HCT116 (cell line): ENCODE measurements around the gene ATP6V1B1. TPM values are rescaled to one million over a fixed set of nuclear protein-coding genes. Genes with fewer than 3 reads are reported as not detected.
A peak's percentile ranks its signal among the peaks of the same experiment; 100 is the strongest.

ENCODE experiments used
- ATAC-seq: fragments of 200-7000 bp; cut with Tn5 transposase; 2 replicates; pipeline ENCODE4 v1.9.1; 2020; ENCODE audit warnings: mild to moderate bottlenecking, moderate library complexity
- BruUV-seq: library from RNA; stranded (reverse); fragments of 400-500 nt; replicated peaks from 2 replicates; lab custom pipeline; 2021; lab: Mats Ljungman, UMichigan
- CTCF ChIA-PET: fragments of 300-600 bp; sonication (Branson Sonifier 250); formaldehyde crosslinking; loops from one replicate; lab custom pipeline; 2021; ENCODE audit warnings: antibody characterized with exemption; lab: Charles Lee
- POLR2A ChIA-PET: fragments of 300-600, 350-600 bp; sonication (Branson Sonifier 250); formaldehyde crosslinking; loops from one replicate; lab custom pipeline; 2021; ENCODE audit warnings: antibody characterized with exemption; lab: Charles Lee
- RAD21 ChIA-PET, 2 experiments: fragments of 300-600 bp; sonication (Branson Sonifier 250); formaldehyde crosslinking; loops; one replicate each; lab custom pipeline; 2023; ENCODE audit warnings: low total read pairs in 2 of 2; ENCODE audit not compliant: uncharacterized antibody in 2 of 2, unreplicated experiment in 2 of 2, low non-redundant PET in 1 of 2; lab: Charles Lee
- DNase-seq: peaks from one replicate; pipeline ENCODE4 v3.0.0-alpha.2; 2010; ENCODE audit warnings: low read depth, low spot score
- H2AFZ ChIP-seq: fragments of 200-600 bp; shearing (Covaris generic), sonication (generic); 2 replicates; pipeline ENCODE4 v1.6.1; 2017; ENCODE audit warnings: low read depth, mixed run types, mixed read lengths, antibody characterized with exemption, low read length; ENCODE audit not compliant: poor library complexity, severe bottlenecking
- H3K27ac ChIP-seq: 2 replicates; pipeline ENCODE4 v1.5.1; 2012; ENCODE audit warnings: low read depth, low read length
- H3K27me3 ChIP-seq: fragments of 200-600 bp; sonication (generic); 2 replicates; pipeline ENCODE4 v1.6.1; 2016; ENCODE audit warnings: mixed run types, low read length, mixed read lengths; ENCODE audit not compliant: insufficient read depth
- H3K36me3 ChIP-seq, 2 experiments: fragments of 200-500 bp in 1 of 2; fragments of 200-600 bp in 1 of 2; sonication (Bioruptor generic) in 1 of 2; sonication (generic) in 1 of 2; 2 replicates each; pipeline versions ENCODE4 v1.5.1 to v1.6.1; 2014 to 2016; ENCODE audit warnings: low read length in 2 of 2, inconsistent platforms in 1 of 2, mixed read lengths in 1 of 2, mixed run types in 1 of 2; ENCODE audit not compliant: insufficient read depth in 2 of 2, control insufficient read depth in 1 of 2
- H3K4me1 ChIP-seq, 2 experiments: fragments of 200-600 bp in 1 of 2; sonication (generic) in 1 of 2; 2 replicates each; pipeline versions ENCODE4 v1.5.1 to v1.6.1; 2012 to 2017; ENCODE audit warnings: low read length in 2 of 2, inconsistent platforms in 1 of 2, mild to moderate bottlenecking in 1 of 2, mixed read lengths in 1 of 2, mixed run types in 1 of 2, moderate library complexity in 1 of 2; ENCODE audit not compliant: insufficient read depth in 2 of 2, control insufficient read depth in 1 of 2
- H3K4me2 ChIP-seq: fragments of 200-600 bp; sonication (generic); 2 replicates; pipeline ENCODE4 v1.6.1; 2017; ENCODE audit warnings: mixed run types, low read length, mixed read lengths
- H3K4me3 ChIP-seq, 2 experiments: fragments of 200-600 bp in 1 of 2; sonication (generic) in 1 of 2; replicated peaks in 1 of 2; 2 replicates each; pipeline ENCODE4 v1.5.1; 2011 to 2016; ENCODE audit warnings: low read length in 2 of 2, control low read depth in 1 of 2, low read depth in 1 of 2, mild to moderate bottlenecking in 1 of 2, mixed read lengths in 1 of 2, mixed run types in 1 of 2
- H3K79me2 ChIP-seq: fragments of 200-600 bp; sonication (generic); 2 replicates; pipeline ENCODE4 v1.6.1; 2017; ENCODE audit warnings: mild to moderate bottlenecking, mixed run types, low read length, moderate library complexity, mixed read lengths; ENCODE audit not compliant: insufficient read depth
- H3K9ac ChIP-seq: fragments of 200-600 bp; sonication (generic); 2 replicates; pipeline ENCODE4 v1.6.1; 2016; ENCODE audit warnings: low read length, mixed read lengths
- H3K9me2 ChIP-seq: fragments of 200-600 bp; sonication (generic), shearing (Covaris generic); 2 replicates; pipeline ENCODE4 v1.6.1; 2017; ENCODE audit warnings: mixed run types, mild to moderate bottlenecking, moderate library complexity; ENCODE audit not compliant: insufficient read depth
- H3K9me3 ChIP-seq, 2 experiments: fragments of 200-500 bp in 1 of 2; fragments of 200-600 bp in 1 of 2; sonication (Bioruptor generic) in 1 of 2; sonication (generic) in 1 of 2; 2 replicates each; pipeline ENCODE4 v1.6.1; 2014 to 2017; ENCODE audit warnings: low read length in 2 of 2, mixed read lengths in 2 of 2, inconsistent platforms in 1 of 2, low read depth in 1 of 2, mild to moderate bottlenecking in 1 of 2, mixed run types in 1 of 2, moderate library complexity in 1 of 2; ENCODE audit not compliant: control insufficient read depth in 1 of 2, insufficient read depth in 1 of 2
- H4K20me1 ChIP-seq: fragments of 200-600 bp; sonication (generic), shearing (Covaris generic); 2 replicates; pipeline ENCODE4 v1.6.1; 2017; ENCODE audit warnings: mixed run types, mild to moderate bottlenecking, moderate library complexity; ENCODE audit not compliant: insufficient read depth
- ELF1 ChIP-seq: IDR thresholded peaks from 2 replicates; pipeline ENCODE4 v1.6.1; 2012; ENCODE audit warnings: low read depth, borderline replicate concordance
- POLR2AphosphoS5 ChIP-seq: IDR thresholded peaks from 2 replicates; pipeline ENCODE4 v1.6.1; 2011; ENCODE audit warnings: mild to moderate bottlenecking, low read depth, low read length, moderate library complexity
- RAD21 ChIP-seq: IDR thresholded peaks from 2 replicates; pipeline ENCODE4 v1.6.1; 2012; ENCODE audit warnings: low read depth, mild to moderate bottlenecking
- SRF ChIP-seq: IDR thresholded peaks from 2 replicates; pipeline ENCODE4 v1.6.1; 2012; ENCODE audit warnings: low read depth
- TCF7L2 ChIP-seq: IDR thresholded peaks from 2 replicates; pipeline ENCODE4 v1.7.0; 2011; ENCODE audit warnings: borderline replicate concordance, inconsistent platforms; ENCODE audit not compliant: insufficient read depth, insufficient read length; ENCODE audit errors: extremely low read depth
- YY1 ChIP-seq: IDR thresholded peaks from 2 replicates; pipeline ENCODE4 v1.6.1; 2011; ENCODE audit warnings: low read length, low read depth, moderate library complexity, mild to moderate bottlenecking; ENCODE audit not compliant: insufficient replicate concordance; ENCODE audit errors: extremely low read depth
- ZBTB33 ChIP-seq: IDR thresholded peaks from 2 replicates; pipeline ENCODE4 v1.6.1; 2011; ENCODE audit warnings: mild to moderate bottlenecking, low read length, moderate library complexity; ENCODE audit not compliant: insufficient replicate concordance; ENCODE audit errors: extremely low read depth
- ZFX ChIP-seq: fragments of 450-650 bp; IDR thresholded peaks from 2 replicates; pipeline ENCODE4 v1.6.1; 2017
- ZNF274 ChIP-seq: fragments of 200-500 bp; sonication (Bioruptor generic); IDR thresholded peaks from 2 replicates; pipeline ENCODE4 v1.6.1; 2014; ENCODE audit warnings: mild to moderate bottlenecking, low read depth, low read length, inconsistent platforms
- intact Hi-C: fragments of 100-400 bp; cut with micrococcal nuclease; formaldehyde crosslinking; loops from 2 replicates; pipeline ENCODE4 v1.10.0; 2022
- total RNA-seq: library from RNA; stranded (reverse); gene quantifications from one replicate; pipeline ENCODE4 v1.2.1, GENCODE V29; 2021; ENCODE audit not compliant: unreplicated experiment
- TF ChIP-seq, protein P1 (sequence below), 3 experiments: fragments of 200-600 bp in 1 of 3; sonication (generic) in 1 of 3; IDR thresholded peaks in 2 of 3; conservative IDR thresholded peaks in 1 of 3; 2 replicates each; pipeline ENCODE4 v1.5.1; 2012 to 2017; ENCODE audit warnings: low read depth in 2 of 3, low read length in 2 of 3, antibody characterized with exemption in 1 of 3, borderline replicate concordance in 1 of 3, control low read depth in 1 of 3, mild to moderate bottlenecking in 1 of 3, mixed read lengths in 1 of 3, mixed run types in 1 of 3, moderate library complexity in 1 of 3; ENCODE audit not compliant: insufficient read depth in 1 of 3

Gene ATP6V1B1
- total RNA-seq, 1 experiment from 2014 or later = 0.74 TPM

GRCh38 chr2:71000780-71001591 is 65.3 kb downstream of the ATP6V1B1 start:
- Histone ChIP-seq H3K4me3 (peak overlapping the region; percentile 59 to 60), H2AFZ (peak overlapping the region; percentile 55), H3K4me2 (peak overlapping the region; percentile 75), H3K9me2 (no peaks in the 10 kb centered on the region), H4K20me1 (no peaks in the 10 kb centered on the region), H3K36me3 (no peaks in the 10 kb centered on the region), H3K4me1 (peaks cover 3 to 13% of the 10 kb centered on the region in 2 experiments; a peak in 3 of 4 replicates), H3K27me3 (no peaks in the 10 kb centered on the region), H3K27ac (peak overlapping the region; percentile 15; the same call in 1 of the 2 replicates), H3K79me2 (no peaks in the 10 kb centered on the region)
- ChIA-PET CTCF (interaction anchor here (0.6 to 1.5 kb wide), 9 partner anchors 9 to 124 kb away, joined by 3 to 7 read pairs (median 3); partner anchors contain the start of genes ANKRD53 and NAGK), POLR2A (no interaction called here), RAD21 (no interaction called here)
- intact Hi-C loops = no loop called here
- TSS peak; percentile 58 for BruUV-seq
- peak; percentile 96 for ATAC-seq
- peak; percentile 44 for TF ChIP-seq RAD21
- TF ChIP-seq ZNF274 = no peak
- TF ChIP-seq, protein P1, sequence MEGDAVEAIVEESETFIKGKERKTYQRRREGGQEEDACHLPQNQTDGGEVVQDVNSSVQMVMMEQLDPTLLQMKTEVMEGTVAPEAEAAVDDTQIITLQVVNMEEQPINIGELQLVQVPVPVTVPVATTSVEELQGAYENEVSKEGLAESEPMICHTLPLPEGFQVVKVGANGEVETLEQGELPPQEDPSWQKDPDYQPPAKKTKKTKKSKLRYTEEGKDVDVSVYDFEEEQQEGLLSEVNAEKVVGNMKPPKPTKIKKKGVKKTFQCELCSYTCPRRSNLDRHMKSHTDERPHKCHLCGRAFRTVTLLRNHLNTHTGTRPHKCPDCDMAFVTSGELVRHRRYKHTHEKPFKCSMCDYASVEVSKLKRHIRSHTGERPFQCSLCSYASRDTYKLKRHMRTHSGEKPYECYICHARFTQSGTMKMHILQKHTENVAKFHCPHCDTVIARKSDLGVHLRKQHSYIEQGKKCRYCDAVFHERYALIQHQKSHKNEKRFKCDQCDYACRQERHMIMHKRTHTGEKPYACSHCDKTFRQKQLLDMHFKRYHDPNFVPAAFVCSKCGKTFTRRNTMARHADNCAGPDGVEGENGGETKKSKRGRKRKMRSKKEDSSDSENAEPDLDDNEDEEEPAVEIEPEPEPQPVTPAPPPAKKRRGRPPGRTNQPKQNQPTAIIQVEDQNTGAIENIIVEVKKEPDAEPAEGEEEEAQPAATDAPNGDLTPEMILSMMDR (IDR thresholded peaks at IDR 0.05 in 2 of 3, conservative IDR thresholded peaks at IDR 0.05 in 1 of 3; ENCODE audit: borderline replicate concordance in 1 of 3, insufficient read depth in 1 of 3, low read depth in 2 of 3, low read length in 2 of 3) = peak; percentile 67 to 96 (median 93); a peak in 5 of 6 replicates
- TF ChIP-seq ZBTB33 = no peak
- TF ChIP-seq TCF7L2 = no peak
- no peak for TF ChIP-seq ZFX
- no peak for TF ChIP-seq ELF1
- peak; percentile 81 for TF ChIP-seq POLR2AphosphoS5
- TF ChIP-seq YY1 = peak; percentile 55
- TF ChIP-seq SRF = no peak
- TF ChIP-seq, all 23 proteins: peak for 4
- DNase-seq = peak; percentile 51
- no peaks in the 10 kb centered on the region for H3K9me3 ChIP-seq
- peak overlapping the region; percentile 48 for H3K9ac ChIP-seq
